ENCODE results near the gene DNALI1.
"Not testable (repeated sequence)": the region's sequence is repeated elsewhere in the genome, so short reads cannot be mapped to it uniquely, and the experiment has no call there.

Gene DNALI1

GRCh38 chr1:37556712-37557196 is at the start of gene DNALI1:
Gene DNALI1, plus strand, starts transcription at chr1:37556940. Its CDS starts 55 bp downstream, at chr1:37556995.
- peak; percentile 26 for DNase-seq

GRCh38 chr1:37509181-37509580 is 47.6 kb upstream of the DNALI1 start:
- no peak for DNase-seq

GRCh38 chr1:37513795-37514349 is 42.9 kb upstream of the DNALI1 start:
- no peak for DNase-seq

GRCh38 chr1:37514350-37515184 is 42.2 kb upstream of the DNALI1 start, which contains the start of gene MEAF6:
Gene MEAF6, minus strand, starts transcription at chr1:37514766. Its CDS starts 20 bp downstream, at chr1:37514746.
- DNase-seq = no peak

GRCh38 chr1:37515185-37516034 is 41.3 kb upstream of the DNALI1 start:
- DNase-seq = no peak

GRCh38 chr1:37517569-37517968 is 39.2 kb upstream of the DNALI1 start:
- no peak for DNase-seq

- not testable (repeated sequence) for DNase-seq
These were observed 38.5 kb upstream of the DNALI1 start for GRCh38 chr1:37518241-37518640.

GRCh38 chr1:37518929-37519328 is 37.8 kb upstream of the DNALI1 start:
- DNase-seq = not testable (repeated sequence)

- DNase-seq = no peak
These were observed 37.1 kb upstream of the DNALI1 start for GRCh38 chr1:37519613-37520012.

GRCh38 chr1:37529888-37530287 is 26.9 kb upstream of the DNALI1 start:
- DNase-seq = not testable (repeated sequence)

- DNase-seq = not testable (repeated sequence)
These were observed 24.2 kb upstream of the DNALI1 start for GRCh38 chr1:37532418-37533156.

GRCh38 chr1:37533317-37534093 is 23.2 kb upstream of the DNALI1 start:
- DNase-seq = no peak

- no peak for DNase-seq
These were observed 19.4 kb upstream of the DNALI1 start for GRCh38 chr1:37537378-37537777.

GRCh38 chr1:37539154-37539553 is 17.6 kb upstream of the DNALI1 start:
- not testable (repeated sequence) for DNase-seq

GRCh38 chr1:37540036-37540785 is 16.5 kb upstream of the DNALI1 start:
- DNase-seq = no peak

GRCh38 chr1:37544530-37544929 is 12.2 kb upstream of the DNALI1 start:
- no peak for DNase-seq

GRCh38 chr1:37545019-37545418 is 11.7 kb upstream of the DNALI1 start:
- DNase-seq = no peak

GRCh38 chr1:37549341-37549740 is 7.4 kb upstream of the DNALI1 start:
- no peak for DNase-seq

GRCh38 chr1:37553598-37553926 is 3.2 kb upstream of the DNALI1 start:
- no peak for DNase-seq

GRCh38 chr1:37553927-37554808 is 2.6 kb upstream of the DNALI1 start, which contains the start of gene SNIP1:
Gene SNIP1, minus strand, starts transcription at chr1:37554293. Its CDS starts 64 bp downstream, at chr1:37554229.
- DNase-seq = no peak
